Stimulated activated CD4-positive, alpha-beta T cell treated with anti-CD3 and anti-CD28 coated beads, Interleukin-2, amount 100 ng/mL, for 24 hours (primary cell): ENCODE measurements around the gene STAG3.
"Not testable (repeated sequence)": the region's sequence is repeated elsewhere in the genome, so short reads cannot be mapped to it uniquely, and the experiment has no call there.

Experiments used
- DNase-seq, 2 donors: peaks; one replicate each; pipeline ENCODE4 v3.0.0-alpha.2; 2020

STAG3 gene

GRCh38 chr7:100217934-100218333 is 40.2 kb downstream of the STAG3 start:
- DNase-seq, result peak; percentile 88

GRCh38 chr7:100219271-100219737 is 41.6 kb downstream of the STAG3 start:
- peak; percentile 43 to 47 for DNase-seq

DNA sequence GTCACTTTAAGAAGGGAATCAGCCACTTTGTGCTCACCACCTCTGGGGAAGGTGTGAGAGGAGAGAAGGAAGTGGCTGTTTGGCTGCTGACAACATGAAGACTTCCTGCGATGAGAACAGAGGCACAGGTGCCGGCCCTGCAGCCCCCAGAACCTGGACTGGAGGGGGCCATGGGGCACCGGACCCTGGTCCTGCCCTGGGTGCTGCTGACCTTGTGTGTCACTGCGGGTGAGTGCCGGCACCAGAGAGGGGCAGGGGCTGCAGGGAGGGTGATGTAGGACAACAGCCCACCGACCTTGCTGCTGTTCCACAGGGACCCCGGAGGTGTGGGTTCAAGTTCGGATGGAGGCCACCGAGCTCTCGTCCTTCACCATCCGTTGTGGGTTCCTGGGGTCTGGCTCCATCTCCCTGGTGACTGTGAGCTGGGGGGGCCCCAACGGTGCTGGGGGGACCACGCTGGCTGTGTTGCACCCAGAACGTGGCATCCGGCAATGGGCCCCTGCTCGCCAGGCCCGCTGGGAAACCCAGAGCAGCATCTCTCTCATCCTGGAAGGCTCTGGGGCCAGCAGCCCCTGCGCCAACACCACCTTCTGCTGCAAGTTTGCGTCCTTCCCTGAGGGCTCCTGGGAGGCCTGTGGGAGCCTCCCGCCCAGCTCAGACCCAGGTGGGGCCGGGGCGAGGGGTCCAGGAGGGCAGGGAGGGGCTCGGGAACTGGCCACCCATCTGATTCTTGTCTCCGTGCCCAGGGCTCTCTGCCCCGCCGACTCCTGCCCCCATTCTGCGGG is 42.3 kb downstream of the STAG3 start, which contains the start of gene PVRIG:
Gene PVRIG (plus strand): TSS at position 149 of the 785 bp plus-strand sequence. CDS start 22 bp downstream, at position 171.
- peak; percentile 52 to 53 for DNase-seq

DNA sequence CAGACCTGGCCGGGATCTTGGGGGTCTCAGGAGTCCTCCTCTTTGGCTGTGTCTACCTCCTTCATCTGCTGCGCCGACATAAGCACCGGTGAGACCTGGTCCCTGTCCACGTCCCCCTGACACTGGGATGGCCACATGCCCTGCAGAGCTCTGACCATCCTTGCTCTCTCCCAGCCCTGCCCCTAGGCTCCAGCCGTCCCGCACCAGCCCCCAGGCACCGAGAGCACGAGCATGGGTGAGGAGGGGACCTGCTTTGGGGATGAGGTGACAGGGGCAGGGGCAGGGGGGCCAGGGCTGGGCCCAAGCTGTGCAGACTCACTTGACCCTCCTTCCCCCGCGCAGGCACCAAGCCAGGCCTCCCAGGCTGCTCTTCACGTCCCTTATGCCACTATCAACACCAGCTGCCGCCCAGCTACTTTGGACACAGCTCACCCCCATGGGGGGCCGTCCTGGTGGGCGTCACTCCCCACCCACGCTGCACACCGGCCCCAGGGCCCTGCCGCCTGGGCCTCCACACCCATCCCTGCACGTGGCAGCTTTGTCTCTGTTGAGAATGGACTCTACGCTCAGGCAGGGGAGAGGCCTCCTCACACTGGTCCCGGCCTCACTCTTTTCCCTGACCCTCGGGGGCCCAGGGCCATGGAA is 43.0 kb downstream of the STAG3 start:
- DNase-seq, result peak in 1 of 2 donors; percentile 31

DNA sequence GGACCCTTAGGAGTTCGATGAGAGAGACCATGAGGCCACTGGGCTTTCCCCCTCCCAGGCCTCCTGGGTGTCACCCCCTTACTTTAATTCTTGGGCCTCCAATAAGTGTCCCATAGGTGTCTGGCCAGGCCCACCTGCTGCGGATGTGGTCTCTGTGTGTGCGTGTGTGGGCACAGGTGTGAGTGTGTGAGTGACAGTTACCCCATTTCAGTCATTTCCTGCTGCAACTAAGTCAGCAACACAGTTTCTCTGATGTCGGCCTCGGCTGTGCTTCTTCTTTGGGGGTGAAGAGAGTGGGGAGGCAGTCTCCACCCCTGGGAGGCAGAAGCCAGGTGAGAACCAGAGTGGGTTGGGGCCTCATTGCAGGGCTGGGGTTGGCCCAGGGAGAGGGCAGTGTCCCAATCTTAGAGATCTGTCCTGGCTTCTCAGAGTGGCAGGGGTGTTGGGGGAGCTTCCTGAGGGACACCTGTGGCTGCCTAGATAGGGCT is 43.6 kb downstream of the STAG3 start:
- DNase-seq, result peak; percentile 79 to 81

GRCh38 chr7:100221767-100222444 is 44.2 kb downstream of the STAG3 start:
- peak; percentile 32 to 35 for DNase-seq

- no peak for DNase-seq
Measured at GRCh38 chr7:100222445-100223132, 44.9 kb downstream of the STAG3 start.

DNA sequence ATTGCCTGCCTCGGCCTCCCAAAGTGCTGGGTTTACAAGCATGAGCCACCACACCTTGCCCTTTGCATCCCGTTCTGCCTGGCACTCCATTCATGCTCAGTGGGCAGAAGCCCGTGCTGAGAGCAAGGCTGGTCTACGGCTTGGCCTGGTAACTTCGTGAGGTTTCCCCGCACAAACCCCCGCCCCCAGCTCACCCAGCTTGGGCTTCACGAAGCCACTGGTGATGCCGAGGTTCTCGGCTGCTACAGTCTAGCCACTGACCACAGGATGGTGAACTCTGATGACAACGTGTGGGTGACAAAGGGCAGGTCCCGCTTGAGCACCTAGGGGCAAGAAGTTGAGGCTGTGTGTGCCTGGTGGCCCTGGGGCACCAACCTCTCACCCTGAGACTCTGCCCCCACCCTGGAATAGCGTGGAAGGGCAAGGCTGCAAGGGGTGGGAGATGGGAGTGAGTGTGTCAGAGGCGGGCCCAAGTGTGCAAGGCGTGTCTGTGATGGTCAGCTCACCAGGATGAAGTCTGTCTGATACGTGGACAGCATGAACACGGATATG is 45.7 kb downstream of the STAG3 start:
- DNase-seq, result not testable (repeated sequence)

DNA sequence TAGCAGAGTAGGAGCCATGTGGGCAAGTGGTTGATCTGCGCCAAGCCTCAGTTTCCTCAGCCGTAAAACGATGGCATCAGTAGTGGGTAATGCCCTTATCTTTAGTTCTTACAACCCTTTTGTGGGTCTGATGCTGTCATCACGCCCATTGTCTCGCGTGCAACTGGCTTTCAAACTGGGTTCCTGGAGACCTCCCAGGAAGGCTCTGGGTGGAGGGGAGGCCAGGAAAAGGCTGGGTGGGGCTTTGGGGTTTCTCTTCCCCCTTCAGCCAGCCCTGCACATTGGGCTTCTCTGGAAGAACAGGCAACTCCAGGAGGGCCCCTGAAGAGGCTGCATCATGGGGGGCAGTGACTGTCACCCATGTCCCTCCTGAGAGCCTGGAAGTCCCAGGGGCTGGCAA is 47.2 kb downstream of the STAG3 start:
- DNase-seq, result not testable (repeated sequence)

DNA sequence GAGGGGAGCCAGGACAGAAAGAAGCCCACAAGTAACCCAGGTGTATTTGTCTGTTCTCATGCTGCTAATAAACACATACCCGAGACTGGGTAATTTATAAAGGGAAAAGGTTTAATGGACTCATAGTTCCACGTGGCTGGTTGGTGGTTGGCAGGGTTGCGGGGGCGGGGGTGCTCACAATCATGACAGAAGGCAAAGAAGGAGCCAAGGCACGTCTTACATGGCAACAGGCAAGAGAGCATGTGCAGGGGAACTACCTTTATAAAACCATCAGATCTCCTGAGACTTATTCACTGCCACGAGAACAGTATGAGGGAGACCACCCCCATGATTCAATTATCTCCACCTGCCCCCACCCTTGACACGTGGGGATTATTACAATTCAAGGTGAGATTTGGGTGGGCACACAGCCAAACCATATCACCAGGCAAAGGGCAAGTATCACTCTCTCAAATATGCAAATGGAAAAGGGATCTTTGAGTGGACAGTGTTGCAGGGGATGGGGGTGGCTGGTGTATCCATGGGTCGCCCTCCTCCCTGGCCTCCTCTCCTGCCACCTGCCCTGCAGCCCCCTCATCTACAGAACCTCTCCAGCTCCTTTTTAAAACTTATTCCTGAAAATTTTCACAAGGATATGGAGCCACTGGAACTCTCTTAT is 57.1 kb downstream of the STAG3 start:
- not testable (repeated sequence) for DNase-seq

GRCh38 chr7:100239975-100240374 is 62.3 kb downstream of the STAG3 start:
- DNase-seq, result not testable (repeated sequence)

GRCh38 chr7:100243385-100243784 is 65.7 kb downstream of the STAG3 start:
- DNase-seq, result peak; percentile 63 to 67

- DNase-seq, result not testable (repeated sequence)
Measured at GRCh38 chr7:100244988-100245605, 67.4 kb downstream of the STAG3 start.

- DNase-seq, result not testable (repeated sequence)
Measured at GRCh38 chr7:100246121-100246864, 68.6 kb downstream of the STAG3 start.

- DNase-seq, result not testable (repeated sequence)
Measured at GRCh38 chr7:100246865-100247137, 69.1 kb downstream of the STAG3 start.

GRCh38 chr7:100247152-100247757 is 69.5 kb downstream of the STAG3 start:
- DNase-seq, result no peak

- no peak for DNase-seq
Measured at GRCh38 chr7:100248483-100248882, 70.8 kb downstream of the STAG3 start.

DNA sequence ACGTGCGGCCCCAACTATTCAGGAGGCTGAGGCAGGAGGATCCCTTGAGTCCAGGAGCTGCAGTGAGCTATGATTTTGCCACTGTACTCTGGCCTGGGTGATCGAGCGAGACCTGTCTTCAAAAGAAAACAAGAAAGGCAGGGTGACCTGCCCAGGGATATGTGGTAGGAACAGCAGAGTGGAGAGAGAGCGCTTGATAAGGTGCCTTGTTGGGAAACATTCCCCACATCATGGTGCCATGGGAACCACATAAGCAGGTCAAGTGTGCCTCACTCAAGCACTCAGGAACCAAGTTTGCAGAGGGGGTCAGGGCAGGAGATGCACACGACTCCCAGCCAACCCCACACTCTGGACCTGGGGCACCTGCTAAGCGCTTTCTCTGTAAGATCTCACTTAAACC is 79.3 kb downstream of the STAG3 start:
- no peak for DNase-seq

DNA sequence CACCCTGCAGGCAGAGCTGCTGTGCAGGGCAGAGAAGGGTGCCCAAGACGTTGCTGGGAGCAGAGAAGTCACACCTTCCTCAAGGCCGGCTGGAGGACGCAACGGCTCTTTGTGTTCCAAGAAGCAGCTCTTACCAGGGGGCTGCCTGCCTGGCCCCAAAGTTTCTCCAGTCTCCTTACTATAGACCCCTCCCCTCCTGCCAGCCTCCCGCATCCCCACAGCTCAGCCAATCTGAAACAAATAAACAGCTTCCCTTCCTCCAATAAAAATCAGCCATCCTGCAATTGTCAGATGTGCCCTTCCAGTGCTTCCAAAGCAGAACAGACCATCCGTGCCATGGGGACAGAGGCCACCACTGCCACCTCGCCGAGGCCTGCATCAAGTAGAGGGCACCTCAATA is 82.3 kb downstream of the STAG3 start:
- not testable (repeated sequence) for DNase-seq

DNA sequence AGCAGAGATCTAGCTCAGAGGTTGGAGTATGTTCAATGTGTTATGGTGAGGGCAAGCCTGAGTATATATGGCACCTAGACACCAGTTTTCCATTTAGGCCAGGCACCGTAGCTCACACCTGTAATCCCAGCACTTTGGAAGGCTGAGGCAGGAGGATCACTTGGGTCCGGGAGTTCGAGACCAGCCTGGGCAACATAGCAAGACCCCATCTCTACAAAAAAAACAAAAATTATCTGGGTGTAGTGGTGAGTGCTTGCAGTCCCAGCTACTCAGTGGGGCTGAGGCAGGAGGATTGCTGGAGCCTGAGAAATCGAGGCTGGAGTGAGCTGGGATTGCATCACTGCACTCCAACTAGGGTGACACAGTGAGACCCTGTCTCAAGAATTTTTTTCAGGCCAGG is 85.2 kb downstream of the STAG3 start:
- DNase-seq, result not testable (repeated sequence)
